Superior temporal gyrus (tissue), 1 donor: ENCODE results near the gene COL24A1.
"Not testable (repeated sequence)": the region's sequence is repeated elsewhere in the genome, so short reads cannot be mapped to it uniquely, and the experiment has no call there.

Experiments used
- DNase-seq: peaks from one replicate; pipeline ENCODE4 v3.0.0-alpha.2; 2016; ENCODE audit errors: extremely low spot score

COL24A1 gene

GRCh38 chr1:85892366-85892765 is 264.2 kb downstream of the COL24A1 start:
- DNase-seq, result no peak

GRCh38 chr1:85889870-85890269 is 266.7 kb downstream of the COL24A1 start:
- DNase-seq, result no peak

GRCh38 chr1:85888921-85889320 is 267.7 kb downstream of the COL24A1 start:
- DNase-seq, result no peak

GRCh38 chr1:85884372-85885035 is 272.1 kb downstream of the COL24A1 start:
- no peak for DNase-seq

GRCh38 chr1:85867189-85867588 is 289.4 kb downstream of the COL24A1 start:
- DNase-seq, result no peak

- no peak for DNase-seq
Measured at GRCh38 chr1:85865213-85865612, 291.4 kb downstream of the COL24A1 start.

GRCh38 chr1:85864727-85865126 is 291.8 kb downstream of the COL24A1 start:
- DNase-seq, result no peak

GRCh38 chr1:85863639-85864038 is 292.9 kb downstream of the COL24A1 start:
- not testable (repeated sequence) for DNase-seq

- DNase-seq, result no peak
Measured at GRCh38 chr1:85862456-85862855, 294.1 kb downstream of the COL24A1 start.

GRCh38 chr1:85857991-85858390 is 298.6 kb downstream of the COL24A1 start:
- DNase-seq, result no peak

GRCh38 chr1:85850238-85850637 is 306.3 kb downstream of the COL24A1 start:
- no peak for DNase-seq

GRCh38 chr1:85849660-85850059 is 306.9 kb downstream of the COL24A1 start:
- DNase-seq, result no peak

- no peak for DNase-seq
Measured at GRCh38 chr1:85847356-85847755, 309.2 kb downstream of the COL24A1 start.

GRCh38 chr1:85846706-85847105 is 309.9 kb downstream of the COL24A1 start:
- DNase-seq, result no peak

- no peak for DNase-seq
Measured at GRCh38 chr1:85839459-85839858, 317.1 kb downstream of the COL24A1 start.

- no peak for DNase-seq
Measured at GRCh38 chr1:85838238-85838637, 318.3 kb downstream of the COL24A1 start.

GRCh38 chr1:85836736-85837135 is 319.8 kb downstream of the COL24A1 start:
- no peak for DNase-seq

- DNase-seq, result not testable (repeated sequence)
Measured at GRCh38 chr1:85833165-85833564, 323.4 kb downstream of the COL24A1 start.

- no peak for DNase-seq
Measured at GRCh38 chr1:85830837-85831236, 325.7 kb downstream of the COL24A1 start.

GRCh38 chr1:85824066-85824840 is 332.3 kb downstream of the COL24A1 start:
- DNase-seq, result no peak

- no peak for DNase-seq
Measured at GRCh38 chr1:85822696-85823095, 333.9 kb downstream of the COL24A1 start.

- DNase-seq, result no peak
Measured at GRCh38 chr1:85818371-85818770, 338.2 kb downstream of the COL24A1 start.

- DNase-seq, result no peak
Measured at GRCh38 chr1:85816606-85817005, 340.0 kb downstream of the COL24A1 start.
